ENCODE measurements around the gene OTOR.

- TF ChIP-seq TAF1 (IDR thresholded peaks at IDR 0.05; ENCODE audit: low read depth, low read length) (no peak), POLR2A (IDR thresholded peaks at IDR 0.05; ENCODE audit: low read depth, low read length) (no peak), POLR2AphosphoS5 (IDR thresholded peaks at IDR 0.05; ENCODE audit: low read depth, low read length) (no peak), SPI1 (IDR thresholded peaks at IDR 0.05; ENCODE audit: low read depth, low read length) (no peak), POU2F2 (IDR thresholded peaks at IDR 0.05; ENCODE audit: low read depth, low read length) (no peak), PAX5 (IDR thresholded peaks at IDR 0.05; ENCODE audit: insufficient read depth, low read length, severe bottlenecking) (no peak)
Observed at GRCh38 chr20:16764560-16764959, 16.4 kb downstream of the OTOR start.

Measured in GM12891 (cell line).